GM23338 (cell line): ENCODE data around the gene SLC26A11.

Source experiments
- CREB1 ChIP-seq: fragments of 250-450 bp; sonication (Bioruptor Pico); IDR thresholded peaks from 2 replicates; pipeline ENCODE4 v1.5.0; 2020; ENCODE audit warnings: low read depth, mild to moderate bottlenecking, moderate library complexity
- EZH2 ChIP-seq: fragments of 200-600 bp; sonication (generic); IDR thresholded peaks from one replicate; pipeline ENCODE4 v1.8.0; 2017; ENCODE audit warnings: antibody characterized with exemption, mild to moderate bottlenecking, low read depth; ENCODE audit not compliant: unreplicated experiment
- EZH2phosphoT487 ChIP-seq: fragments of 200-600 bp; sonication (generic); IDR thresholded peaks from one replicate; pipeline ENCODE4 v1.8.1; 2018; ENCODE audit warnings: antibody characterized with exemption; ENCODE audit not compliant: unreplicated experiment
- JUNB ChIP-seq: IDR thresholded peaks from one replicate; pipeline ENCODE4 v1.6.1; 2016; ENCODE audit warnings: antibody characterized with exemption; ENCODE audit not compliant: unreplicated experiment
- POLR2AphosphoS5 ChIP-seq: IDR thresholded peaks from 2 replicates; pipeline ENCODE4 v1.6.1; 2016; ENCODE audit warnings: antibody characterized with exemption, low read depth
- REST ChIP-seq: IDR thresholded peaks from one replicate; pipeline ENCODE4 v1.6.1; 2018; ENCODE audit warnings: antibody characterized with exemption; ENCODE audit not compliant: unreplicated experiment
- ZNF114 ChIP-seq: fragments of 250-450 bp; sonication (Bioruptor Pico); IDR thresholded peaks from 2 replicates; pipeline ENCODE4 v1.5.0; 2020; ENCODE audit warnings: mild to moderate bottlenecking, moderate library complexity
- TF ChIP-seq, protein P1 (sequence below), 2 experiments: fragments of 200-600 bp in 1 of 2; sonication (generic) in 1 of 2; conservative IDR thresholded peaks; 2 replicates each; pipeline versions ENCODE4 v1.5.1 to v1.6.1; 2016 to 2017; ENCODE audit warnings: antibody characterized with exemption in 2 of 2, low read depth in 2 of 2, mild to moderate bottlenecking in 2 of 2, moderate library complexity in 1 of 2

DNA sequence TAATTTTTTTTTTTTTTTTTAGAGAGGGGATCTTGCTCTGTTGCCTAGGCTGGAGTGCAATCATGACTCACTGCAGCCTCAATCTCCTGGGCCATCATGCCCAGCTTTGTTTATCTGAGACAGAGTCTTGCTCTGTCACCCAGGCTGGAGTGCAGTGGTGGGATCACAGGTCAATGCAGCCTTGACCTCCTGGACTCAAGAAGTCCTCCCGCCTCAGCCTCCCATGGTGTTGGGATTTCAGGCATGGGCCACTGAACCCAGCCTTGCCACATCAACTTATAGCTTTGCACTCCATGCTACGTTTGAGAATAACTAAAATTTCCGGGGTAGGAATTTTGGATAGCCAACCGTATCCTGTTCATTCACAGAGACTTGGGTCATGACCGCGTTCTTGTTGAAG lies 71.0 kb downstream of the SLC26A11 start:
- TF ChIP-seq POLR2AphosphoS5: no peak
- TF ChIP-seq, protein P1, sequence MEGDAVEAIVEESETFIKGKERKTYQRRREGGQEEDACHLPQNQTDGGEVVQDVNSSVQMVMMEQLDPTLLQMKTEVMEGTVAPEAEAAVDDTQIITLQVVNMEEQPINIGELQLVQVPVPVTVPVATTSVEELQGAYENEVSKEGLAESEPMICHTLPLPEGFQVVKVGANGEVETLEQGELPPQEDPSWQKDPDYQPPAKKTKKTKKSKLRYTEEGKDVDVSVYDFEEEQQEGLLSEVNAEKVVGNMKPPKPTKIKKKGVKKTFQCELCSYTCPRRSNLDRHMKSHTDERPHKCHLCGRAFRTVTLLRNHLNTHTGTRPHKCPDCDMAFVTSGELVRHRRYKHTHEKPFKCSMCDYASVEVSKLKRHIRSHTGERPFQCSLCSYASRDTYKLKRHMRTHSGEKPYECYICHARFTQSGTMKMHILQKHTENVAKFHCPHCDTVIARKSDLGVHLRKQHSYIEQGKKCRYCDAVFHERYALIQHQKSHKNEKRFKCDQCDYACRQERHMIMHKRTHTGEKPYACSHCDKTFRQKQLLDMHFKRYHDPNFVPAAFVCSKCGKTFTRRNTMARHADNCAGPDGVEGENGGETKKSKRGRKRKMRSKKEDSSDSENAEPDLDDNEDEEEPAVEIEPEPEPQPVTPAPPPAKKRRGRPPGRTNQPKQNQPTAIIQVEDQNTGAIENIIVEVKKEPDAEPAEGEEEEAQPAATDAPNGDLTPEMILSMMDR (conservative IDR thresholded peaks at IDR 0.05; ENCODE audit: low read depth in 2 of 2): no peak
- TF ChIP-seq EZH2phosphoT487: no peak
- no peak for TF ChIP-seq EZH2
- no peak for TF ChIP-seq REST
- TF ChIP-seq CREB1 (CRISPR knock-in tag): no peak
- no peak for TF ChIP-seq JUNB
- TF ChIP-seq ZNF114 (CRISPR knock-in tag): no peak
